GM19372 (cell line): Measurements from ENCODE around the gene PPFIA4.
"Not testable (repeated sequence)": the region's sequence is repeated elsewhere in the genome, so short reads cannot be mapped to it uniquely, and the experiment has no call there.

ENCODE experiments used
- ATAC-seq: cut with Tn5 transposase; IDR thresholded peaks from one replicate; pipeline ENCODE4 v1.9.1; 2021; ENCODE audit warnings: mild to moderate bottlenecking, low read depth, moderate library complexity; ENCODE audit not compliant: unreplicated experiment

PPFIA4 gene

DNA sequence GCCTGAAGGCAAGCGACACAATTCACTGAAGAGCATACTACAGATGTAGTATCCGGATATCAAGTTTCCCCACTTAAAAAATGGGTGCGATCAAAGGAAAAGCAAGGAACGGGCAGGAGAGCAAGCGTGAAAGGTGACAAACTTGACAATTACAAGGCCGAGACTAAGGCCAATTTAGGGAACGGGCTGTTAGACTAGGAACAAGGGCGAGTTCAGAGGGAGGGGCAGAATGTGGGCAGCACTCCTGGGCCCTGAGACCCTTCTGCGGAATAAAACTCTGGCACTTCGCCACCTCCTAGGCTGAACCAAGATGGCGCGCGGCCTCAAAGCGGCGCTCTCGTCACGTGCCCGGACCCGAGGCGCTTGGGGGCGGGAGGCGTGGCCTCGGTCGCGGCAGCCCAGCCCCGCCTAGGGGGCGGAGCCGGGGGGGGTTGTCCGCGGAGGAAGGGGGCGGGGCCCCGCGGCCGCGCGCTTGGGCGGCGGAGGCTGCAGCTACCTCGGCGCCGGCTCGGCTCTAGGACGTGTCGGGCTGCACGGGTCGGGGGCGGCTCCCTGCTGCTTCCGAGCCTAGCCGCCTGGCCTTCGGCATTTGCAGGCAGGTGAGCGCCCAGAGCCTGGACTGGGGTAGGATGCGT, at the start of gene PPFIA4:
Gene PPFIA4, plus strand, starts transcription at position 461 of the 635 bp plus-strand sequence. CDS start 12,518 bp downstream, outside the sequence.
- peak; percentile 78 for ATAC-seq

DNA sequence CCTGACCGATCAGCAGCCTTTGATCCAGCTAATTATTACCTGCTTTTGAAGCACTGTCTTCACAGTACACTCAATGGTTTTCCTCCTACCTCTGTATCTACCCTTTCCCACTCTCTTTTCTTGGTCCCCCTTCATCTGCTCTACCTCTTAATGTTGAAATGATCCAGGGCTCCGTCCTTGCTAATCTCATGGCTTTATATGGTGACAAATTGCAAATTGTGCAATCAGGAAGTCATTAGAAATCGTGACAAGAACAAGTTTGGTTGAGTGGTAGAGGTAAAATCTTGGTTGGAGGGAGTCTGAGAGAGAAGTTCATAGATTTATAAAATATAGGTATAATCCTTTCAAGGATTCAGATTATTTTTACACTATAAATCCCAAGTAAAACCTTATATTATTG, 49.7 kb upstream of the PPFIA4 start:
- ATAC-seq = no peak

DNA sequence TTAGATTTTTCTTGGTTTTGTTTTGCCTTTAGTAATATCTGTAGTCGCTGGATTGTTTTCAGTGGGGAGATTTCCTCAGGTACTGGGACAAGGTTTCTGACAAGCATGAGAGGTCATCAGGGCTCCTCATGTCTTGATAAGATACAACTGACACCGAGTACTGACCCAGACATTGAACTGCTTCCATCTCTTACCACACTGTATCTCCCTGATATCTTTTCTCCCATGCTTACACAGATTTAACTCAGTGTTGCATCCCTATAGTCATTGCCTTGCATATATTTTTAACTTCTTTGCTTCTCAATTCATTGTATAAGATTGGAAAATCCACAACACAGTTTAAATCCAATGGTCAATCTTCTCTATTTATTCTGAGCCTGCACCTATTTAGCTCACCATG, 46.8 kb upstream of the PPFIA4 start:
- ATAC-seq = no peak

DNA sequence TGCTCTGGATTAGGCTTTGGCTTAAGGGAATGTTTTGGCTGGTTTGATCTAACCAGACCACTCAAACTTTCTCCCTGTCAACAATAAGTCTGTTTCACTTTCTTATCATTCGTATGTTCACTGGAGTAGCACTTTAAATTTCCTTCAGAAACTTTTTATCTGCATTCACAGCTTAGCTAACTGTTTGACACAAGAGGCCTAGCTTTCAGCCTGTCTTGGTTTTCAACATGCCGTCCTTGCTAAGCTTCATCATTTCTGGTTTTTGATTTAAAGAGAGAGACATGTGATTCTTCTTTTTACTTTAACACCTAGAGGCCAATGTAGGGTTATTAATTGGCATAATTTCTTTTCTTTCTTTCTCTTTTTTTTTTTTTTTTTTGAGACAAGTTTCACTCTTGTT, 44.4 kb upstream of the PPFIA4 start:
- ATAC-seq = no peak

DNA sequence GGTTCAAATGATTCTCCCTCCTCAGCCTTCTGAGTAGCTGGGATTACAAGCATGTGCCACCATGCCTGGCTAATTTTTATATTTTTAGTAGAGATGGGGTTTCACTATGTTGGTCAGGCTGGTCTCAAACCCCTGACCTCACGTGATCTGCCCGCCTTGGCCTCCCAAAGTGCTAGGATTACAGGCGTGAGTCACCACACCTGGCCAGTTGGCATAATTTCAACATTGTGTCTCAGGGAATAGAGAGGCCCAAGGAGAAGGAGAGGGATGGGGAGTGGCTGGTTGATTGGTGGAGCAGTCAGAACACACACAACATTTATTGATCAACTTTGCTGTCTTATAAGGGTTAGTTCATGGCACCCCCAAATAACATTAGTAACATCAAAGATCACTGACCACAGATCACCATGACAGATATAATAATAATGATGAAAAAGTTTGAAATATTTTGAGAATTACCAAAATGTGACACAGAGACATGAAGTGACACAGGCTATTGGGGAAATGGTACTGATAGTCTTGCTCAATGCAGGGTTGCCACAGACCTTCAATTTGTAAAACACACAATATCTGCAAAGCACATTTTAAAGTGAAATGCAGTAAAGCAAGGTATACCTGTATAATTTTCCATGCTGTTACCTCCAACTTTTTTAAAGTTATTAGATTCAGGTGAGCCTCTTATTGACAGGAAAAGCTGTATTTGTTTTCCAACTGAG, 43.4 kb upstream of the PPFIA4 start:
- ATAC-seq = no peak

DNA sequence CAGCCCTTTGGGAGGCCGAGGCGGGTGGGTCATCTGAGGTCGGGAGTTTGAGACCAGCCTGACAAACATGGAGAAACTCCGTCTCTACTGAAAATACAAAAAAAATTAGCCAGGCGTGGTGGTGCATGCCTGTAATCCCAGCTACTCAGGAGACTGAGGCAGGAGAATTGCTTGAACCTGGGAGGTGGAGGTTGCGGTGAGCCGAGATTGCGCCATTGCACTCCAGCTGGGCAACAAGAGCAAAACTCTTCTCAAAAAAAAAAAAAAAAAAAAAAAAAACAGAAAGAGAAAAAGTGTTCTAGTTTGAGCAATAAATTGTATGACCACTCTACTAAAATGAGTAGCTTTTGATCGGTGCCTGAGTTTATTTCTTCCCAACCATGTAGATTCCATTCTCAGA, 40.2 kb upstream of the PPFIA4 start:
- not testable (repeated sequence) for ATAC-seq

DNA sequence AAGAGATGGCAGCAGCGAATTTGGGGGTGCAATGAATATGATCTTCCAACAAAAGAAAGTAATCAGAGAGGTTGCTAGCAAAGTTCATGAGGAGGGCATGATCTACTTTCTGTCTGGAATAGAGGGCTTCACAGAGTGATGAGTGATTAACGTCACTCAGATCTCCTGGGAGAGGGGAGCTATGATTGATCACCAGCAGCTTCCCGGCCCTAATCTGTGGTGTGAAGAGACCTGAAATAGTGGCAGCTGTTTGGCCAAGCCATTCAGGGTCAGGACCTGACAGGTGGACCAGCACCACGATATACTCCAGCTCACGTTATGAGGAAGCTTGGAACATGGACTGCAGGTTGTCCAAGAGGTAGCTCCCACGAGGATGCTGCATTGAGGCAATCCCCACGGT, 39.0 kb upstream of the PPFIA4 start:
- ATAC-seq = no peak

DNA sequence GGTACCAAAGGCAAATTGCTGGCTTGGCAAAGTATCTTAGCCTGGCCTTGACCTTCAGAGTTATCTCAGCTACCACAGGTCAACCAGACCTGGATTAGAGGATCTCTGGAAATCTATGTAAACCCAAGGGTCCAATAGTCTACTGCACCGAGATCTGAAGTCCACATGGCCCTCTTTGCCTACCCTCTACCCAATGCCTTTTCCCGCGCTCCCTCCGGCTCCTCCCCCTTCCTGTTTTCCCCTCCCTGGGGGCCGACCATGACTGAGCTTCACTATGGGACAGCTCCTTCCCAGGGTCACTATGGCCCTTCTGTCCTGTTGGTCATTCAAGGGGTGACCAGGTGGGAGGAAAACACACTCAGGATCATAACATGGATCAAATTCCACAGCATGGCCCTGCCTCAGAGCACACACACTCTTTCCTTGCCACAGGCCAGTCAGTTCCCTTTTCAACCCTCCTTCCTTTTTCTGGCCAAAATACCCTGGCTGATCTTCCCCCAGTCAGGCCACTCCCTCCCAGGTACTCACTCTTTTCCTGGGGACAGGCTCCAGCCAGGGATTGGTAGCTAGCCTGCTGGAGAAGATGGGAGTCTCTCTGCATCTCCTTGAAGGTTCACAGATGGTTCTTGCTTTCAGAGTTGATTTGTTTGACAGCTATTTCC, 38.2 kb upstream of the PPFIA4 start:
- ATAC-seq = no peak

DNA sequence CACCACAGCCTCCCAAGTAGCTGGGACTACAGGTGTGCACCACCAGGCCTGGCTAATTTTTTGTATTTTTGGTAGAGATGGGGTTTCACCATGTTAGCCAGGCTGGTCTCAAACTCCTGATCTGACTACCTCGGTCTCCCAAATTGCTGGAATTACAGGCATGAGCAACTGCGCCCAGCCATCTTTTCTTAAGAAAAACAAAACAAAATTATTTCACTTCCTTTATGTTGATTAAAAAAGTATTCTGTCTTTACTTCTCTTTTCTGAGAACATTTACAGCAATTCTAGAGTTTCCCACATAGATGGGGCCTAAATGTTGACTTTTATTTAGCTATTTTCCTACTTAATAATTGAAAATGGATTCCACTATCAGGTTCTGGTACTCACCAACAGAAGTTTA, 36.4 kb upstream of the PPFIA4 start:
- ATAC-seq = no peak

DNA sequence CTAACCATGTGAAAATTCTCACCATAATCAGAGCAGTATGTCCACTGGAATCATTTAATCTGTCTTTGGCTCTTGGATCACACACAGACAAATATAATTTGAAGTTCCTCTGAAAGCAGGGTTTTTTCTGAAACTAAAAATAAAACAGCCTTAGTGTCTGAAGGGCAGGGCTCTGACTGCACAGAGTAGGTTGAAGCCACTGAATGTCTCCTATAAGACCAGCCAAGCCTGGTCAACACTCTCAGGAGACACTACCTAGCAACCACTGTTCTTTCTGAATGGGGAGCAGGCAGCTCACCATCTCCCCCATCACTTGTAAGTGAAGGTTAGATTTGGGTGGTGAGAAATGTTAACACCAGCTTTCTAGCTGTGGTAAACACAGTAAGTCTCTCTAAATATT, 35.2 kb upstream of the PPFIA4 start:
- no peak for ATAC-seq

DNA sequence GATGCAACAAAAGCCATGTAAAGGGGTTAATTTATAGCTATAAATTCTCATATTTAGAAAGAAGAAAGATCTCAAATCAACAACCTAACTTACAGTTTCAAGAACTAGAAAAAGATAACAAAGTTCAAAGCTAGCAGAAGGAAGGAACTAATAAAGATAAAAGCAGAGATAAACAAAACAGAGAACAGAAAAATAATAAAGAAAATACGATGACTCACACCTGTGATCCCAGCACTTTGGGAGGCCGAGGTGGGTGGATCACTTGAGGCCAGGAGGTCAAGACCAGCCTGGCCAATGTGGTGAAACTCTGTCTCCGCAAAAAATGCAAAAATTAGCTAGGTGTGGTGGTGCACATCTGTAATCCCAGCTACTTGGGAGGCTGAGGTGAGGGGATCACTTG, 31.5 kb upstream of the PPFIA4 start:
- no peak for ATAC-seq

DNA sequence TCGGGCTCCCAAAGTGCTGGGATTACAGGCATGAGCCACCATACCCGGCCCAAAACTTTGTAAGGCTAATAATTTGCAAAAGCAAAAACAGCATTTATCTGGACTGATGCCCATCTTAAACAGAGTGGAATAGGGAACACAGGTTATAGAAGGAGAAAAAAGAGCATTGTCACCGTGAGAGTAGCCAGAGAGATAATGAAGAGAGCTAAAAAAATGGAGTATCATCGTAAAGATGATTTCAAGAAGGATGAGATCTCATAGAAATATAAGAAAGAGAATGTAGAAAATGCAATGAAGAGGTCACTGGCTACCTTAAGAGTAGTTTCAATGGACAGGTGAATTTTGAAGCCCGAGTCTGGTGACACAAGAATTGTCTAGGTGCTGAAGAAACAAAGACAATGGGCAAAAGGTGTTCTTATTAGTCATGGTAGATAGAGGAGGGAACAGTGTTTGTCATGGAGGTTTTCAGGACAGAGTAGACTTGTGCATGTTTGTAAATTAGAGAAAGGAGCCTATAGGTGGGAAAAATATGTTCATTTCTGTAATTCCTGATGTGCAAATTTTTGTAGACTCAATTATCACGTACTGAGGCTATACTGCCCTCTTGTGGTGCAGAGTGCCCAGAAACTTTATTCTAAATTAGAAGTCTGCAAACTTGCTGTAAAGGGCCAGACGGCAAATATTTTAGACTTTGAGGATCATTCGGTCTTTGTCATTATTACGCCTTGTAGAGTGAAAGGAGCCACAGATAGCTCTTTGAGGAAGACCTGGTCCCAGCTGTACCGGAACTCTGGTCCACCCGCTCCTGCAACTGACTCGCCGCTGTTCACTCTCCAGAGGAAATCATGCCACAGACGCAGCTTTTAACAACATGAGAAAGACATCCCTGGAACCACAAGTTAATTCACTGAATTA, 27.2 kb upstream of the PPFIA4 start:
- no peak for ATAC-seq

DNA sequence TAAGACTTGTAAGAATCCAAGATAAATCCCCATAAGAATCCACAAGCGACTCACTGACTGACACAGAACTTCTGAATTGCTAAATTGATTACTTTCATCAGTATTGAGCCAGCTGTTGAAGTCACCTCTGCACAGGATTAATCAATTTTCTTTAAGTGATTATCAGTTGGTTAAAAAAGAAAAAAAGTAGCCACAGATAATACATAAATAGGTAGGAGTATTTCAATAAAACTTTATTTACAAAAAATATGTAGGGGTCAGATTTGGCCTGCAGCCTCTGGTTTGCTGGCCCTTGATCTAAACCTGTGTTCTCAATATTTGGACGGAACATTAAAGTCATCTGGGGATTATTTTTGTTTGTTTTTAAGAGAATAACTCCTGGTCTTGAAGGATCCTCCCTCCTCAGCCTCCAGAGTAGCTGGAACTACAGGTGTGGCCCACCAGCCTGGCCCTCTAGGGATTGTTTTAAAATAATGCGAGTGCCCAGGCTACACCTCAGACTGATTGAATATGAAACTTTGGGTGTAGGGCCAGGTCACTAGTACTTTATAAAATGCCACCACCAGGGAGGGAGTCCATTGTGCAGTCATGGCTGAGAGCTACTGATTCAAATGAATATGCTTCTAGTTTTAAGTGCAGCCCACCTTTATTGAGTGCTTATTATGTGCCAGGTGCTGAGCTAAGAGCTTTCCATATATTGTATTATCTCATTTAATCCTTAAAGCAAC, 25.9 kb upstream of the PPFIA4 start:
- ATAC-seq = no peak

DNA sequence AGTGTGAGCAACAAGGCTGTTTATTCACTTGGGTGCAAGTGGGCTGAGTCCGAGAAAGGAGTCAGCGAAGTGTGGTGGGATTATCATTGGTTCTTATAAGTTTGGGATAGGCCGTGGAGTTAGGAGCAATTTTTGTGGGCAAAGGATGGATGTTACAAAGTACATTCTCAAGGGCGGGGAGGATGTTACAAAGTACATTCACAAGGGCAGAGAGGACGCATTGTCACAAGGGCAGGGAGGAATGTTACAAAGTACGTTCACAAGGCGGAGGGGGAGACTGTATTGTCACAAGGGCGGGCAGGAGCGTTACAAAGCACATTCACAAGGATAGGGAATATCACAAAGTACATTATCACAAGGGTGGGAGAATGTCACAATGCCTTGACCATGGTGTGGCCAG, 24.3 kb upstream of the PPFIA4 start:
- ATAC-seq = no peak

DNA sequence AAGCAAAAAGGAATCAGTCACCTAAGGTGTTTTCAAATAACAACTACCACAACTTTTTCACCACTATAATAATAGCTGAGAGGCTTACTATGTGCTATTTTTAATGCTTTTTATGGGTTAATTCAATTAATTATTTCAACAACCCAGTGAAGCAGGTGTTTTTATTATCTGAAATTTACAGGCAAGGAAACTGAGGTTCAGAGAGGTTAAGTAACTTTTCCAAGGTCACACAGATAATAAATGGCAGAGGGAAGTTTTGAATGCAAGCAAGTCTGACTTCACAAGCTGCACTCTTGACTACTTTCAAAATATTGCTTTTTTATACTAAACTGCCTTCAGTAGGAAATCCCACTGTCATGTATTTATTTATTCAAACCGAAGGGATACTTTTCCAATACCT, 23.3 kb upstream of the PPFIA4 start:
- no peak for ATAC-seq

DNA sequence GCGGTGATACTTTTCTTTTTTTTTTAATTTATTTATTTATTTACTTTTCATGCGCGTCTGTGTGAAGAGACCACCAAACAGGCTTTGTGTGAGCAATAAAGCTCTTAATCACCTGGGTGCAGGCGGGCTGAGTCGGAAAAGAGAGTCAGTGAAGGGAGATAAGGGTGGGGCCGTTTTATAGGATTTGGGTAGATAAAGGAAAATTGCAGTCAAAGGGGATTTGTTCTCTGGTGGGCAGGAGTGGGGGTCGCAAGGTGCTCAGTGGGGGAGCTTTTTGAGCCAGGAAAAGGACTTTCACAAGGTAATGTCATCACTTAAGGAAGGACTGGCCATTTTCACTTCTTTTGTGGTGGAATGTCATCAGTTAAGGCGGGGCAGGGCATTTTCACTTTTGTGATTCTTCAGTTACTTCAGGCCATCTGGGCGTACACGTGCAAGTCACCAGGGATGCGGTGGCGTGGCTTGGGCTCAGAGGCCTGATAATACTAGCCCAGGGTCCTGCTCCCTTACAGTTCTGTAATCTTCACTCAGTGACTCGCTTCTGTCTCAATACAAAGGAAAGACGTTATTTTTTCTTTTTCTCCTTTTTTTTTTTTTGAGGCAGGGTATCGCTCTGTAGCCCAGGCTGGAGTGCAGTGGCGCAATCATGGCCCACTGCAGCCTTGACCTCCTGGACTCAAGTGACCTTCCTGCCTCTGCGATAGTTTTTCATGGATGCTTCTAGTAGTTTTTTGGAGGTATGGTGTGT, 20.7 kb upstream of the PPFIA4 start:
- ATAC-seq = not testable (repeated sequence)

DNA sequence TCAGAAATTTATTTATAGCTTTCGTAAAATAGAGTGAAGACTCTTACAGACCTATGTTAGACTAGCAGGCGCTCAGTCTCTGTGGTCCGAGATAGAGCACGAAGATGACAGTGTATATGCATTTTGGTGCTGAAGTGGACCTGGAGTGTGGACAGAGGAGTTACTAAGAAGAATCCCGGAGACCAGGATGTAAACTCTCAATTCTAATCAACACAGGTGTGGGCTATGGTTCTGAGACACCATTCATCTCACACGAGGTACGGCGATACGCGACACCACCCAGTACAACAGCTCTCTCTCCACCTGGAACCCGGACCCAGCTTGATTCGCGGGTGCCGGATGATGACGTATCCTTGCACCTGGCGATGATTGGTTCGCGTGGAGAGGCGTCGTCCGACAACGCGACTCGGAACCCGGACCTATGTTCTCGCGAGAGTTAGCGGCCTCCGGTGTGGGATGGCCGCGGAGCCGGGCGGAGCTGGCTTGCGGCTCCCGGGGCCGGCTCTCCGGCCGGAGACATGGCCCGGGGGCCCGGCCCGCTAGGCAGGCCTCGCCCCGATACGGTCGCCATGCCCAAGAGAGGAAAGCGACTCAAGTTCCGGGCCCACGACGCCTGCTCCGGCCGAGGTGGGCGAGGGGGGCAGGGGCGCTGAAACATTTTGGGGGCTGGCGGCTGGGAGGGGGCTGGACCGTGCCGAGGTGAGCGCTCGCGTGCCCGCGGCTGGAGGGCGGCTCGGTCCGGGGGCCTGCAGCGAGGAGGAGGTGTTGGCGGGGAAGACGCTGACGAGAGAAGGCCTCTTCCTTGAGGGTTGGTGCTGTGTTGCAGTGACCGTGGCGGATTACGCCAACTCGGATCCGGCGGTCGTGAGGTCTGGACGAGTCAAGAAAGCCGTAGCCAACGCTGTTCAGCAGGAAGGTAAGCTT, 19.1 kb upstream of the PPFIA4 start, which contains the start of gene TMEM183A:
Gene TMEM183A, plus strand, starts transcription at position 427 of the 924 bp plus-strand sequence. Its CDS starts 92 bp downstream, at position 519.
- ATAC-seq = peak; percentile 82

DNA sequence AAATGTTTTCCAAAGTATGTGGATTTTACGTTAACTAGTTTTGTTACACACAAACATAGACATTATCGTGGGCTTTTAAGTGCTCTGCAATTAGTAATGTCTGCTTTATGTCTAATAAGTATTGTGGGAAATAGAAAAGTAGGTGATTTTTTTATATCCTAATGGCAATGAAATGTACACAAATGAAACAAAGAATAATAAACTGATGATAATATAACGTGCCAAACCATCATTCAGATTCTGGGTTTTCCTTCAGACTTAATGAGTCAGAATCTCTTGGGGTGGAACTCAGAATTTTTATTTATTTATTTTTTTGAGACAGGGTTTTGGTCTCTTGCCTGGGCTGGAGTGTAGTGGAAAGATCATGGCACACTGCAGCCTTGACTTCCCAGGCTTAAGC, 17.1 kb upstream of the PPFIA4 start:
- ATAC-seq = no peak
